ENCODE measurements around the gene ANXA2R.

The ANXA2R gene

DNA sequence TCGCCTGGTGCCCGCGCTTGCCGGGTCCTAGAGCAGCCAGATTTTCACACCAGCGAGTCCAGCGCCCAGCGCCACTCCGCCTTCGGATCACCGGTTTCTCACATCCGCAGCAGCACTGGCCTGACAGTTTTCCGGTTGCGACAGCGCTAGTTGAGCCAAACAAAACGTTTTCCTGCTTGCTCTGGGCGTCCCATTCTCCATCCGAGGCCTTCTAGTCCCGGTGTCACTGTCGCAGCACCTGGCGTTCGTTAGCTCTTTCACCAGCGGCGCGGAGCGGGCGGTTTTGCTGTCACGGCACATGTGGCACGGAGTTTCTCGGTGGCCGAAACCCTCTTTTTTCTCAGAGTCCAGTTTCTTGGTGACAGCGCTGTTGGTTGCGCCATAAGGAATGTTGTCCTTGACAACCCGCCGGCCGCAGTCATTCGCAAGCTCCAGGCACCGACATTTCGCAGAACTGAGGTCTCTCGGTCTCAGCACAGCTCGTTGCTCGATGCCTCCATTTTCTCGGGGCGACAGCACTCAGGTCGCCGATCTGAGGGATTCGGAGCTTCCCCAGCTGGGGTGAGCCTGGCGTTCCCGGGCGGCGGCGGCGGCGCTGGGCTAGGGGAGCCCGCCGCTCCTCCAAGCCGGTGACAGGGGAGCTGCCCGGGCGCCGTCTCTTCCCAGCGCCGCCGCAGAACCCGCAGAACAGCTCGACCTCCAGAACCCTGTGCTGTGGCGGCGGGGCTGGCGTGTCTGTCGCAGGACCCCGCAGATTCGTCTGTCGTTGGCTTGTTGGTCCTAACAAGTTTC is 47.8 kb downstream of the ANXA2R start:
- Histone ChIP-seq H3K9me3 (no peaks in the 10 kb centered on the region), H3K4me1 (peaks cover 26% of the 10 kb centered on the region), H3K4me3 (peak overlapping the region; percentile 50), H3K27me3 (ENCODE audit: low read depth) (no peaks in the 10 kb centered on the region), H3K36me3 (replicated peaks) (no peaks in the 10 kb centered on the region; the same call in 1 of the 2 replicates)
- in situ Hi-C loops (cut with MboI; ENCODE audit: low sequenced_read_pairs), result loop anchor here (5.0 kb wide), 1 partner anchor 75 kb away; no protein-coding TSS in a partner anchor
- DNase-seq (ENCODE audit: low spot score in 2 of 2), result peak; percentile 42 to 75

DNA sequence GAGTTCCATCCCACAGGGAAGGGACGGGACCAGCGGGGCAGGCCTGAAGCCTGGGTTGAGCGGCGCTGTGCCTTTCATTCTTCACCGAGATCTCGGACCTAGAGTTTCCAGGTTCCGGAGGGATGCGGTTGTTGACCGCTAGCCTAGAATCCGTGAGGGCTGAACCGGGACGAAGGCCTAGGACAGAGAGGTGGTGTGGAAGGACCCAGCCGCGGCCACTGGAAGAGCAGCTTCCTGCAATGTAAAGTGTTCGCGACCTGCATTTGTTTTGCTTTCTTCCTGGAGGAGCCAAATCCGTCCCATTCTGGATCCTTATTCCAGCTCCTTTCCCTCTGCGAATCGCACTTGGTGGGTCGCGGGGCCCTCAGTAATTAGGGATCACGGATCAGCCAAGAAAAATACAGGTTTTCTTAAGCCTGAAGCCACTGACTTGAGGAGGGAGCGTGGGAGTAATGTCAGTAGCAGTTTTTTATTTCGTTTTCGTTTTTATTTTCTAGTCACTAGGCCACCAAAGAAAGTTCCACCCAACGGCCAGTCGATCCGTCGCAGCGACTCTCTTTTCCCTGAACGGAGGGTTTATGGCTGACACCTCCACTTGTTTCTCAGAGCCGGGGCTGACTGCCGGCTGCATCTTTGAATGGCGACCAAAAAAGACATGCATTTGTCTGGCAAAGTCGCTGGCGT is 48.6 kb downstream of the ANXA2R start:
- DNase-seq (ENCODE audit: low spot score in 2 of 2), result peak in 1 of 2 experiments; percentile 53
- Histone ChIP-seq H3K4me1 (peaks cover 27% of the 10 kb centered on the region), H3K36me3 (replicated peaks) (no peaks in the 10 kb centered on the region; the same call in 1 of the 2 replicates), H3K4me3 (peak overlapping the region; percentile 50), H3K9me3 (no peaks in the 10 kb centered on the region), H3K27me3 (ENCODE audit: low read depth) (no peaks in the 10 kb centered on the region)
- in situ Hi-C loops (cut with MboI; ENCODE audit: low sequenced_read_pairs), result loop anchor here (5.0 kb wide), 1 partner anchor 76 kb away; no protein-coding TSS in a partner anchor

DNA sequence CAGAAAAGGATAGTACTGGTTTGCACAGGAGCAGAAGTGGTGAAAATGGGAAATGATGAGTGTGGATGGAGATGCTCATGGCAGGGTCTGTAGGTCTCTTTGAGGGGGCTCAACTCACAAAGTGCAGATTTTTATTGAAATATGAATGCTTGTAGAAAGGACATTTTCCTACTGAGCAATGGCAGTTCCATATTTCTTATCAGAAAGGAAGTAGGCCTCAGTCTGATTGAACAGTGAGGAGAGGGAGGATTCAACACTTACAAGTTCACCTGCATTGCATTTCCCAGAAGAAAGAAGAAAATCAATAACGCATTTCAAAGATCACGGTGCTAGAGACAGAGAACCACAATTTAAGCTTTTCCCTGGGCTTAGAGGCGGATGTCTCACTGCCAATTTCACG is 49.2 kb downstream of the ANXA2R start:
- Histone ChIP-seq H3K36me3 (replicated peaks) (no peaks in the 10 kb centered on the region; the same call in 1 of the 2 replicates), H3K9me3 (no peaks in the 10 kb centered on the region), H3K4me3 (peak overlapping the region; percentile 50), H3K27me3 (ENCODE audit: low read depth) (no peaks in the 10 kb centered on the region), H3K4me1 (peaks cover 22% of the 10 kb centered on the region)
- in situ Hi-C loops (cut with MboI; ENCODE audit: low sequenced_read_pairs), result loop anchor here (5.0 kb wide), 1 partner anchor 76 kb away; no protein-coding TSS in a partner anchor
- no peak for DNase-seq (ENCODE audit: low spot score in 2 of 2)

Data from HAP-1 (cell line).